H1 (cell line): ENCODE measurements around the gene CST6. TPM values are rescaled to one million over a fixed set of nuclear protein-coding genes. Genes with fewer than 3 reads are reported as not detected.

Experiments used
- BCL11A ChIP-seq, 2 experiments: IDR thresholded peaks; one replicate each; pipeline ENCODE4 v1.6.1; 2011; ENCODE audit warnings: low read depth in 2 of 2, low read length in 2 of 2, mild to moderate bottlenecking in 2 of 2
- HDAC2 ChIP-seq, 2 experiments: fragments of 300-600 bp in 1 of 2; sonication (generic) in 1 of 2; IDR thresholded peaks; 2 replicates each; pipeline ENCODE4 v1.6.1; 2011 to 2012; ENCODE audit warnings: low read depth in 2 of 2, low read length in 2 of 2, mild to moderate bottlenecking in 2 of 2, moderate library complexity in 2 of 2, borderline replicate concordance in 1 of 2, inconsistent platforms in 1 of 2
- SIN3A ChIP-seq, 2 experiments: IDR thresholded peaks in 1 of 2; conservative IDR thresholded peaks in 1 of 2; 2 replicates each; pipeline ENCODE4 v1.6.1; 2011 to 2012; ENCODE audit warnings: low read length in 2 of 2, improper control_type of control experiment in 1 of 2, low read depth in 1 of 2, mild to moderate bottlenecking in 1 of 2
- TEAD4 ChIP-seq: IDR thresholded peaks from 2 replicates; pipeline ENCODE4 v1.6.1; 2012; ENCODE audit warnings: low read depth, low read length, inconsistent platforms, mixed read lengths
- polyA plus RNA-seq, 7 experiments: library from polyadenylated mRNA; depleted of rRNA in 3 of 7; stranded (reverse) in 5 of 7; unstranded in 2 of 7; fragments of >200 nt in 5 of 7; fragments of 200-250 nt in 2 of 7; gene quantifications; 1 replicate in 5 of 7; 2 replicates in 1 of 7; 4 replicates in 1 of 7; pipeline versions ENCODE4 v1.2.1 to v1.2.3, GENCODE V29; 2011 to 2013; ENCODE audit warnings: missing spikeins in 2 of 7, mixed read lengths in 2 of 7
- total RNA-seq: library from RNA; stranded (reverse); fragmentation: NEBNext Ultra II Directional; extraction: Animal tissue kit (Norgen Biotek cat#: 25700); gene quantifications from 2 replicates; pipeline ENCODE4 v1.2.1, GENCODE V29; 2021

The CST6 gene
- total and polyA plus RNA-seq, 2 of the 8 experiments (the other 6 are each of a cell fraction or from before 2014, with no cell fraction given): 1.6 to 7.6 TPM

DNA sequence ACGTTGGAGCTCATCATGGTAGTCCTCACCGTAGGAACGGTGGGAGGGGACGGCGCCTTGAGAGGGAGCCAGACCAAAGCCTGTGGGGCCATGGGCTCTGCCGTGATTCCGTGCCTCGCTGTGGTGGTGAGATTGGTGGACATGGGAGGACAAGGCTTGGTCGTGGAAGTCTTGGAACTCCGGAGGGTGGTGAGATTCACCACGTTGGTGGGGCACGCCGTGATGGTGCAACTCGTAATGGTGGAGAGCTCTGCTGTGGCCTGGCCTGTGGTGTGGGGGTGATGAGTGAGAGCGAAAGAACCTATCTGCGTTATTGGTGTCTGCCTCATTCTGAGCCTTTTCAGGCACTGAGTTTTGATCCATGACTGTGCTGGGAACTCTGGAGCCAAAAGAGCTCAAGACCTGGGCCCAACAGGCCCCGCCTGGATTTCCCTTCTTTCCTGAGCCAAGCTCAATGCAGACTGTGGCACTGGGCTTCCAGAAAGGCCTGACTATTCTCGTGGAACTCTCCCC, 14.3 kb downstream of the CST6 start, which contains the start of gene CATSPER1 (continued):
- TF ChIP-seq SIN3A (conservative IDR thresholded peaks at IDR 0.05 in 1 of 2, IDR thresholded peaks at IDR 0.05 in 1 of 2; ENCODE audit: low read depth in 1 of 2, low read length in 2 of 2): no peak
- no peak for TF ChIP-seq BCL11A (IDR thresholded peaks at IDR 0.05; ENCODE audit: low read depth in 2 of 2, low read length in 2 of 2)
- TF ChIP-seq HDAC2 (IDR thresholded peaks at IDR 0.05; ENCODE audit: borderline replicate concordance in 1 of 2, low read depth in 2 of 2, low read length in 2 of 2): no peak
- TF ChIP-seq TEAD4: no peak
